Ramos (cell line): ENCODE measurements around the gene TMOD2.

Experiments
- in situ Hi-C: fragments of 300-500 bp; cut with MboI; formaldehyde crosslinking; loops from one replicate; pipeline ENCODE4 v1.14.3; 2022; ENCODE audit warnings: low sequenced_read_pairs; ENCODE audit not compliant: unreplicated experiment

Gene TMOD2

GRCh38 chr15:51750792-51751696 lies at the start of gene TMOD2:
TMOD2 (plus strand) TSS chr15:51751597; CDS start chr15:51766442, 14,845 bp downstream.
- in situ Hi-C loops: no loop called here

GRCh38 chr15:51702710-51703109 lies 48.7 kb upstream of the TMOD2 start:
- in situ Hi-C loops: no loop called here

GRCh38 chr15:51706291-51706690 lies 45.1 kb upstream of the TMOD2 start:
- in situ Hi-C loops: no loop called here

GRCh38 chr15:51706926-51707608 lies 44.3 kb upstream of the TMOD2 start:
- in situ Hi-C loops: no loop called here

GRCh38 chr15:51708013-51708412 lies 43.4 kb upstream of the TMOD2 start:
- in situ Hi-C loops: no loop called here

- in situ Hi-C loops: no loop called here
Measured at GRCh38 chr15:51709031-51709430, 42.4 kb upstream of the TMOD2 start.

GRCh38 chr15:51714162-51714561 lies 37.2 kb upstream of the TMOD2 start:
- in situ Hi-C loops: no loop called here

- in situ Hi-C loops: no loop called here
Measured at GRCh38 chr15:51714911-51715310, 36.5 kb upstream of the TMOD2 start.

GRCh38 chr15:51718219-51718618 lies 33.2 kb upstream of the TMOD2 start:
- in situ Hi-C loops: no loop called here

- in situ Hi-C loops: no loop called here
Measured at GRCh38 chr15:51718746-51719145, 32.7 kb upstream of the TMOD2 start.

- in situ Hi-C loops: no loop called here
Measured at GRCh38 chr15:51720201-51720995, 31.0 kb upstream of the TMOD2 start.

- in situ Hi-C loops: no loop called here
Measured at GRCh38 chr15:51721199-51721960, 30.0 kb upstream of the TMOD2 start.

- in situ Hi-C loops: no loop called here
Measured at GRCh38 chr15:51724199-51724598, 27.2 kb upstream of the TMOD2 start.

- in situ Hi-C loops: no loop called here
Measured at GRCh38 chr15:51724673-51725072, 26.7 kb upstream of the TMOD2 start.

GRCh38 chr15:51726302-51727073 lies 24.9 kb upstream of the TMOD2 start:
- in situ Hi-C loops: no loop called here

- in situ Hi-C loops: no loop called here
Measured at GRCh38 chr15:51727141-51727897, 24.1 kb upstream of the TMOD2 start.

- in situ Hi-C loops: no loop called here
Measured at GRCh38 chr15:51731549-51732267, 19.7 kb upstream of the TMOD2 start.

- in situ Hi-C loops: no loop called here
Measured at GRCh38 chr15:51732646-51733045, 18.8 kb upstream of the TMOD2 start.
